ENCODE measurements around the gene PSMB7. TPM values are rescaled to one million over a fixed set of nuclear protein-coding genes. Genes with fewer than 3 reads are reported as not detected.
A peak's percentile ranks its signal among the peaks of the same experiment; 100 is the strongest.

PSMB7 gene
- total RNA-seq, 1 donor, result 209 TPM

GRCh38 chr9:124423591-124423990 lies 8.3 kb upstream of the PSMB7 start:
- no peak overlapping the region for H3K4me3 ChIP-seq (ENCODE audit: low read depth, low read length)
- no peak for DNase-seq (ENCODE audit: low read depth)
- no peak for TF ChIP-seq CTCF (IDR thresholded peaks at IDR 0.05; ENCODE audit: insufficient read depth, low read length)

- no peak for DNase-seq (ENCODE audit: low read depth)
- no peak for TF ChIP-seq CTCF (IDR thresholded peaks at IDR 0.05; ENCODE audit: insufficient read depth, low read length)
- no peak overlapping the region for H3K4me3 ChIP-seq (ENCODE audit: low read depth, low read length)
Observed at GRCh38 chr9:124423155-124423554, 7.9 kb upstream of the PSMB7 start.

- H3K4me3 ChIP-seq (ENCODE audit: low read depth, low read length), result no peak overlapping the region
- no peak for DNase-seq (ENCODE audit: low read depth)
- no peak for TF ChIP-seq CTCF (IDR thresholded peaks at IDR 0.05; ENCODE audit: insufficient read depth, low read length)
Observed at GRCh38 chr9:124420991-124421543, 5.8 kb upstream of the PSMB7 start.

- DNase-seq (ENCODE audit: low read depth), result no peak
- no peak for TF ChIP-seq CTCF (IDR thresholded peaks at IDR 0.05; ENCODE audit: insufficient read depth, low read length)
- H3K4me3 ChIP-seq (ENCODE audit: low read depth, low read length), result no peak overlapping the region
Observed at GRCh38 chr9:124419832-124420489, 4.7 kb upstream of the PSMB7 start.

GRCh38 chr9:124415852-124416484 lies 726 bp upstream of the PSMB7 start:
- no peak overlapping the region for H3K4me3 ChIP-seq (ENCODE audit: low read depth, low read length)
- TF ChIP-seq CTCF (IDR thresholded peaks at IDR 0.05; ENCODE audit: insufficient read depth, low read length), result no peak
- no peak for DNase-seq (ENCODE audit: low read depth)

GRCh38 chr9:124414612-124415011 lies 630 bp downstream of the PSMB7 start:
- DNase-seq (ENCODE audit: low read depth), result no peak
- H3K4me3 ChIP-seq (ENCODE audit: low read depth, low read length), result peak overlapping the region; percentile 98
- TF ChIP-seq CTCF (IDR thresholded peaks at IDR 0.05; ENCODE audit: insufficient read depth, low read length), result no peak
